K562 (cell line): Measurements from ENCODE around the gene CGN. TPM values are rescaled to one million over a fixed set of nuclear protein-coding genes. Genes with fewer than 3 reads are reported as not detected.

ENCODE experiments used
- BRD4 ChIP-seq: fragments of 200-600 bp; sonication (generic); IDR thresholded peaks from 2 replicates; pipeline ENCODE4 v1.6.1; 2017; ENCODE audit warnings: inconsistent platforms
- DACH1 ChIP-seq: fragments of 450-650 bp; IDR thresholded peaks from 2 replicates; pipeline ENCODE4 v1.6.1; 2018; ENCODE audit not compliant: partially characterized antibody
- HIVEP1 ChIP-seq: fragments of 250-450 bp; sonication (Bioruptor Pico); IDR thresholded peaks from 2 replicates; pipeline ENCODE4 v1.4.0; 2020; ENCODE audit warnings: mild to moderate bottlenecking
- HMGN3 ChIP-seq: IDR thresholded peaks from 2 replicates; pipeline ENCODE4 v1.6.1; 2011; ENCODE audit warnings: borderline replicate concordance, low read depth, mild to moderate bottlenecking, mixed read lengths, low read length; ENCODE audit not compliant: insufficient read length; ENCODE audit errors: extremely low read depth
- ID3 ChIP-seq, 2 experiments: fragments of 250-450 bp in 1 of 2; fragments of 450-650 bp in 1 of 2; sonication (Bioruptor Pico) in 1 of 2; IDR thresholded peaks; 2 replicates each; pipeline versions ENCODE4 v1.6.1 to v1.8.0; 2016 to 2021; ENCODE audit warnings: mild to moderate bottlenecking in 2 of 2, moderate library complexity in 2 of 2, missing compliant biosample characterization in 1 of 2, missing genetic modification characterization in 1 of 2
- JUN ChIP-seq, 2 experiments: sonication (generic) in 1 of 2; formaldehyde crosslinking in 1 of 2; IDR thresholded peaks; 2 replicates each; pipeline versions ENCODE4 v1.6.1 to v1.8.0; 2012 to 2022; ENCODE audit warnings: borderline replicate concordance in 2 of 2, mild to moderate bottlenecking in 2 of 2, improper control_type of control experiment in 1 of 2, low read depth in 1 of 2, low read length in 1 of 2, missing genetic modification reagents in 1 of 2
- KLF16 ChIP-seq: IDR thresholded peaks from 2 replicates; pipeline ENCODE4 v1.6.1; 2016; ENCODE audit warnings: antibody characterized with exemption
- NELFE ChIP-seq: IDR thresholded peaks from 2 replicates; pipeline ENCODE4 v1.6.1; 2011; ENCODE audit warnings: mild to moderate bottlenecking; ENCODE audit not compliant: insufficient read depth, insufficient read length
- PHB2 ChIP-seq: fragments of 450-650 bp; IDR thresholded peaks from 2 replicates; pipeline ENCODE4 v1.6.1; 2017; ENCODE audit warnings: low read depth
- POLR2G ChIP-seq: fragments of 200-400 bp; formaldehyde crosslinking; IDR thresholded peaks from 2 replicates; pipeline ENCODE4 v1.6.1; 2017; ENCODE audit warnings: low read depth, mild to moderate bottlenecking, antibody characterized with exemption, low read length, moderate library complexity
- SAP30 ChIP-seq: fragments of 200-600 bp; sonication (generic); IDR thresholded peaks from 2 replicates; pipeline ENCODE4 v1.6.1; 2012; ENCODE audit warnings: borderline replicate concordance, low read depth, mild to moderate bottlenecking, moderate library complexity, low read length, control low read depth, inconsistent platforms; ENCODE audit not compliant: insufficient read depth, poor library complexity, severe bottlenecking
- SETDB1 ChIP-seq: IDR thresholded peaks from one replicate; pipeline ENCODE4 v1.6.1; 2012; ENCODE audit warnings: low read length, control low read depth, inconsistent platforms
- SMAD4 ChIP-seq: fragments of 250-450 bp; sonication (Bioruptor Pico); conservative IDR thresholded peaks from 2 replicates; pipeline ENCODE4 v1.8.0; 2021; ENCODE audit warnings: inconsistent platforms, mild to moderate bottlenecking, moderate library complexity
- UBTF ChIP-seq, 2 experiments: IDR thresholded peaks; 2 replicates each; pipeline ENCODE4 v1.6.1; 2012; ENCODE audit warnings: improper control_type of control experiment in 2 of 2, low read depth in 2 of 2, low read length in 2 of 2, borderline replicate concordance in 1 of 2
- ZC3H8 ChIP-seq: fragments of 450-650 bp; IDR thresholded peaks from 2 replicates; pipeline ENCODE4 v1.6.1; 2017
- ZNF354B ChIP-seq: fragments of 250-450 bp; sonication (Bioruptor Pico); IDR thresholded peaks from 2 replicates; pipeline ENCODE4 v1.4.0; 2020
- ZNF436 ChIP-seq: fragments of 250-450, 450-650 bp; sonication (Bioruptor Pico); formaldehyde crosslinking; IDR thresholded peaks from 2 replicates; pipeline ENCODE4 v1.7.0; 2020; ENCODE audit warnings: mild to moderate bottlenecking
- ZNF445 ChIP-seq: fragments of 250-450 bp; sonication (Bioruptor Pico); IDR thresholded peaks from 2 replicates; pipeline ENCODE4 v1.4.0; 2020; ENCODE audit warnings: low read depth, mild to moderate bottlenecking, moderate library complexity
- ZNF512 ChIP-seq: IDR thresholded peaks from 2 replicates; pipeline ENCODE4 v1.6.1; 2016; ENCODE audit warnings: missing genetic modification characterization, missing compliant biosample characterization
- polyA plus RNA-seq, 8 experiments: library from polyadenylated mRNA; depleted of rRNA in 4 of 8; stranded (reverse) in 5 of 8; unstranded in 3 of 8; fragments of >200 nt; fragmentation: Nextera tagmentation in 2 of 8; fragmentation: Illumina TruSeq in 1 of 8; extraction: Ambion mirVana in 2 of 8; extraction: Trizol in 1 of 8; gene quantifications; 2 replicates each; pipeline versions ENCODE4 v1.2.1 to v1.2.3, GENCODE V29; 2011 to 2014; ENCODE audit warnings: inconsistent platforms in 1 of 8, missing spikeins in 1 of 8
- total RNA-seq, 7 experiments: library from RNA; depleted of rRNA in 6 of 7; stranded (reverse); fragments of >200 nt in 6 of 7; fragmentation: Illumina TruSeq in 2 of 7; extraction: Trizol in 2 of 7; gene quantifications; 2 replicates each; pipeline versions ENCODE4 v1.2.1 to v1.2.3, GENCODE V29; 2011 to 2021; ENCODE audit warnings: low replicate concordance in 1 of 7

The CGN gene
- total and polyA plus RNA-seq, 9 of the 15 experiments (the other 6 are each of a cell fraction or from before 2014, with no cell fraction given): 0.03 to 1.4 (median 0.14) TPM; not detected in 2

- TF ChIP-seq UBTF (IDR thresholded peaks at IDR 0.05; ENCODE audit: borderline replicate concordance in 1 of 2, low read depth in 2 of 2, low read length in 2 of 2) (peak in 1 of 2 experiments; percentile 60; a peak in 1 of 4 replicates), ZNF512 (tag) (peak; percentile 76; the same call in 1 of the 2 replicates), SMAD4 (CRISPR knock-in tag) (no peak), KLF16 (no peak), SETDB1 (no peak), NELFE (no peak), ZC3H8 (no peak), POLR2G (no peak), ZNF354B (CRISPR knock-in tag) (no peak), ZNF436 (CRISPR knock-in tag) (no peak), ID3 (CRISPR knock-in tag; IDR thresholded peaks at IDR 0.05) (no peak), ID3 (tag; IDR thresholded peaks at IDR 0.05) (no peak), SAP30 (no peak), BRD4 (no peak), HIVEP1 (CRISPR knock-in tag) (no peak), DACH1 (no peak), PHB2 (no peak), ZNF445 (CRISPR knock-in tag) (no peak), HMGN3 (peak; percentile 38), JUN (IDR thresholded peaks at IDR 0.05; ENCODE audit: borderline replicate concordance, low read depth, low read length) (no peak), JUN (CRISPR knock-in tag; IDR thresholded peaks at IDR 0.05; ENCODE audit: borderline replicate concordance) (no peak)
Measured at GRCh38 chr1:151510957-151511635, at the start of gene CGN (continued).
